Measurements from ENCODE around the gene SAMSN1.

- TF ChIP-seq CTCF (IDR thresholded peaks at IDR 0.05) (no peak), EP300 (IDR thresholded peaks at IDR 0.05) (no peak)
Measured at GRCh38 chr21:14541841-14542490, 4.1 kb downstream of the SAMSN1 start.
